Left lung (tissue), 10 donors: Measurements from ENCODE around the gene DMAC1. TPM values are rescaled to one million over a fixed set of nuclear protein-coding genes. Genes with fewer than 3 reads are reported as not detected.
A peak's percentile ranks its signal among the peaks of the same experiment; 100 is the strongest.

Experiments
- ATAC-seq: fragments of 200-7000 bp; cut with Tn5 transposase; one replicate; pipeline ENCODE4 v1.9.1; 2020; ENCODE audit warnings: moderate library complexity
- DNase-seq, 4 donors: peaks; one replicate each; pipeline ENCODE4 v3.0.0-alpha.2; 2013 to 2020
- H3K27ac ChIP-seq, 2 donors: fragments of 200-600 bp; sonication (generic) in 1 of 2; one replicate each; pipeline versions ENCODE4 v1.5.0 to v1.8.0; 2020 to 2021
- H3K27me3 ChIP-seq, 2 donors: fragments of 200-600 bp; sonication (generic) in 1 of 2; one replicate each; pipeline versions ENCODE4 v1.5.0 to v1.8.0; 2020 to 2021
- H3K36me3 ChIP-seq, 2 donors: fragments of 200-600 bp; sonication (generic) in 1 of 2; one replicate each; pipeline versions ENCODE4 v1.5.0 to v1.8.0; 2020 to 2021
- H3K4me1 ChIP-seq, 2 donors: fragments of 200-600 bp; one replicate each; pipeline ENCODE4 v1.8.0; 2021
- H3K4me3 ChIP-seq, 2 donors: fragments of 200-600 bp; sonication (generic) in 1 of 2; one replicate each; pipeline versions ENCODE4 v1.5.0 to v1.8.0; 2020 to 2021; ENCODE audit warnings: mild to moderate bottlenecking in 1 of 2
- H3K9me3 ChIP-seq, 2 donors: fragments of 200-600 bp; sonication (generic) in 1 of 2; one replicate each; pipeline versions ENCODE4 v1.5.0 to v1.8.0; 2020 to 2021
- CTCF ChIP-seq, 2 donors: fragments of 200-600 bp; sonication (generic) in 1 of 2; IDR thresholded peaks; one replicate each; pipeline versions ENCODE4 v1.5.0 to v1.8.0; 2021; ENCODE audit warnings: antibody characterized with exemption in 2 of 2
- intact Hi-C, 2 donors: fragments of 100-400 bp; cut with DNase I; formaldehyde crosslinking; loops; one replicate each; pipeline versions ENCODE4 v1.11.2 to v1.14.2; 2022
- polyA plus RNA-seq, 6 donors: library from polyadenylated mRNA; unstranded; fragments of 120-200 nt; gene quantifications; one replicate each; pipeline ENCODE4 v1.2.1, GENCODE V29; 2013; ENCODE audit not compliant: insufficient read length in 6 of 6
- total RNA-seq, 2 donors: library from RNA; stranded (reverse); fragmentation: NEBNext Ultra II Directional; extraction: Animal tissue kit (Norgen Biotek cat#: 25700); gene quantifications; one replicate each; pipeline ENCODE4 v1.2.1, GENCODE V29; 2021
- donor health status: DM: no; HTN: yes; CAD: no.
- donor health status: DM: no; HTN: no; CAD: no.

The DMAC1 gene
- total and polyA plus RNA-seq, 8 donors: 37.9 to 70.3 (median 64.2) TPM

- no peak for TF ChIP-seq CTCF (IDR thresholded peaks at IDR 0.05)
- Histone ChIP-seq H3K4me1 (no peaks in the 10 kb centered on the region), H3K36me3 (no peaks in the 10 kb centered on the region), H3K4me3 (no peak overlapping the region), H3K27me3 (no peaks in the 10 kb centered on the region), H3K9me3 (peaks cover 0 to 11% of the 10 kb centered on the region in 2 donors), H3K27ac (no peak overlapping the region)
- no peak for ATAC-seq
- no peak for DNase-seq
- intact Hi-C loops: no loop called here
Observed at GRCh38 chr9:7762600-7762999, 37.0 kb downstream of the DMAC1 start.

GRCh38 chr9:7760014-7760415, 39.6 kb downstream of the DMAC1 start:
- DNase-seq: no peak
- Histone ChIP-seq H3K36me3 (no peaks in the 10 kb centered on the region), H3K4me3 (no peak overlapping the region), H3K9me3 (peaks cover 0 to 8% of the 10 kb centered on the region in 2 donors), H3K27me3 (no peaks in the 10 kb centered on the region), H3K27ac (no peak overlapping the region), H3K4me1 (no peaks in the 10 kb centered on the region)
- intact Hi-C loops: no loop called here
- TF ChIP-seq CTCF (IDR thresholded peaks at IDR 0.05): no peak
- ATAC-seq: no peak

GRCh38 chr9:7756088-7756487, 43.5 kb downstream of the DMAC1 start:
- Histone ChIP-seq H3K27me3 (no peaks in the 10 kb centered on the region), H3K9me3 (no peaks in the 10 kb centered on the region), H3K27ac (no peak overlapping the region), H3K36me3 (no peaks in the 10 kb centered on the region), H3K4me1 (no peaks in the 10 kb centered on the region), H3K4me3 (no peak overlapping the region)
- ATAC-seq (no peak), DNase-seq (no peak)
- no peak for TF ChIP-seq CTCF (IDR thresholded peaks at IDR 0.05)
- intact Hi-C loops: no loop called here

- intact Hi-C loops: no loop called here
- Histone ChIP-seq H3K9me3 (no peaks in the 10 kb centered on the region), H3K4me1 (no peaks in the 10 kb centered on the region), H3K4me3 (no peak overlapping the region), H3K36me3 (no peaks in the 10 kb centered on the region), H3K27me3 (no peaks in the 10 kb centered on the region), H3K27ac (no peak overlapping the region)
- no peak for TF ChIP-seq CTCF (IDR thresholded peaks at IDR 0.05)
- peak in 2 of 4 donors; percentile 17 to 43 for DNase-seq
- ATAC-seq: no peak
Observed at GRCh38 chr9:7752481-7752880, 47.1 kb downstream of the DMAC1 start.
